22Rv1 (cell line): Measurements from ENCODE around the gene FAM177B.

Experiments used
- CTCF ChIP-seq: fragments of 450-650 bp; IDR thresholded peaks from 2 replicates; pipeline ENCODE4 v1.5.1; 2017; ENCODE audit warnings: mild to moderate bottlenecking
- ZFX ChIP-seq: fragments of 450-650 bp; IDR thresholded peaks from 2 replicates; pipeline ENCODE4 v1.6.1; 2017; ENCODE audit warnings: antibody characterized with exemption, borderline replicate concordance

DNA sequence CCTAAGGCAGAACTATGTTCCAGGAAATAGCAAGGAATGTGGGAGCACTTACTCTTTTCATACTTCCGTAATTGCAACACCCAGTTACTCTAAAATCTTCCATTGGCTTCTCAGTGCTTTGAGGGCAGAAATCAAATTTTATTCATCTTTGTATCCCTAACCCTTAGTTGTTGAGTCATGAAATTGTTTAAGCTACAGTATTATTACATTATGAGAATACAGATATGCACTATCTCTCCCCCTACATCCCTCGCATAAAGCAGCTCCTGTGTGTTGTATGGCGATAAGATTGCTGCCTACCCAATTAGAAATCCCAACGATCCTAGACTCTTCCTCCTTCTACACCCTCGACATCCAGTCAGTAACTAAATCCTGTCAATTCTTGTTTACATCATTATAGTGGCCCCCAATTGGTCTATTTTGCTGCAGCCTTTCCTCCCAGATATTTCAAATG, 27.3 kb upstream of the FAM177B start:
- no peak for TF ChIP-seq CTCF
- no peak for TF ChIP-seq ZFX
